CD4-positive, alpha-beta T cell treated with Interleukin-6 for 4 hours (primary cell): Measurements from ENCODE around the gene ZBBX.

Experiments
- DNase-seq: peaks from one replicate; pipeline ENCODE4 v3.0.0-alpha.2; 2020; ENCODE audit warnings: mixed read lengths

ZBBX gene

DNA sequence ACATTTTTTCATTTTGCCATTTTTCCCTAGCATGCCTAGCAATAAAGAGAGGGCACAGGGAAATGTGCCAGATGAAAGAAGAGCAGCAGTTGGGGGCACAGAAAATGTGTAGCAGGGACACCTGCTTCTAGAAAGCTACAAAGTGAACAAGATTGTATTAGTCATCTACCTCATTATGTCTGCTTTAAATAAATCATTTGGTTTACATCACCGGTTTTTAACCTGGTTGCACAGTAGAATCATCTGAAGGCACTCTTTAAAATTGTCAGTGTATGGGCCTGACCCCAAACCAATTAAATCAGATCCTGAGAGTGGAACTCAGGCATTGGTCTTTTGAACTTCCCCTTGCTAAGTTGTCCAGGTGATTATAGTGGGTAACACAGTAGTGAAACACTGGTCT, 73.8 kb downstream of the ZBBX start:
- no peak for DNase-seq

GRCh38 chr3:167305340-167305890, 74.7 kb downstream of the ZBBX start:
- no peak for DNase-seq

DNA sequence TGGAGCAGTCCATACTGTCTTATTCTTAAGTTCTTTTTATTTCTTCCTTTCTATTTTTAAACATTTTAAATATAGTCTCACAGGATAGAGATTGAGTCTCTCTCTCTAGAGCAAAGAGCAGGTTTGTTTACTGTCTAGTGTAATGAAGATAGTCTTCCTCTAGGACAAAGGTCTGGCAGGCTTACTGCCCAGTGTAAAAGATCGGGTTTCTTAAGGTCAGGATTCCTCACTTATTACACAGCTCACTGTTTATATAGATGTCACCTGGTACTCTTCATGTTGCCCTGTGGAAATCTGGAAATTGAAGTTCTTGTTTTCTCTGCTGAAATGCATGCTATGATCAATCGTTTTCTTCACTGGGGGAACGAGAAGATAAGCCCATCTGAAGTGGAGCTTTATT, 76.0 kb downstream of the ZBBX start:
- DNase-seq = no peak

DNA sequence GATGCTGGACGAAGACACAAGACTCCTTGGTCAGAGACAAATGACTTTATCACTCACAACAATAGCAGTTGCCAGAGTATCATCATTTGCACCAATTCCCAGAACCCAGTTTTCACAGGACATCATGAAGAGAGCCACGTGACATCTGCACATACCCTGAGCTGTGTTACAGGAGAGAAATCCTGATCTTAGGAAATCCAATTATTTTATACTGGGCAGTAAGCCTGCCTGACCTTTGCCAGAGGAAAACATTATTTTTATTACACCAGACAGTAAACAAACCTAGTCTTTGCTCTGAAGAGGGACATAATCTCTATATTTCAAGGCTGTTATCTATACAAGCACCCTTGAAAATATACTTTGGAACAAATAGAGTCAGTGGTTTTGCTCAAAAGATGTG, 77.4 kb downstream of the ZBBX start:
- DNase-seq = no peak

GRCh38 chr3:167300207-167300606, 79.9 kb downstream of the ZBBX start:
- DNase-seq = no peak

DNA sequence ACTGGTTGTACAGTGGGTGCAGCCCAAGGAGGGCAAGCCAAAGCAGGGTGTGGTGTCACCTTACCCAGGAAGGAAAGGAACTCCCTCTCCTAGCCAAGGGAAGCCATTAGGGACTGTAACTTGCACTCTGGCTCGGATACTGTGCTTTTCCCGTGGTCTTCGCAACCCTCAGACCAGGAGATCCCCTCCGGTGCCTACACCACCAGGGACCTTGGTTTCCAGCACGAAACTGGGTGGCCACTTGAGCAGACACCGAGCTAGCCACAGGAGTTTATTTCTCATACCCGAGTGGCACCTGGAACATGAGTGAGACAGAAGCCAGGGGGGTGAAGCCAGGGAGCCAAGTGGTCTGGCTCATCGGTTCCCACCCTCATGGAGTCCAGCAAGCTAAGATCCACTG, 90.7 kb downstream of the ZBBX start:
- DNase-seq = no peak

DNA sequence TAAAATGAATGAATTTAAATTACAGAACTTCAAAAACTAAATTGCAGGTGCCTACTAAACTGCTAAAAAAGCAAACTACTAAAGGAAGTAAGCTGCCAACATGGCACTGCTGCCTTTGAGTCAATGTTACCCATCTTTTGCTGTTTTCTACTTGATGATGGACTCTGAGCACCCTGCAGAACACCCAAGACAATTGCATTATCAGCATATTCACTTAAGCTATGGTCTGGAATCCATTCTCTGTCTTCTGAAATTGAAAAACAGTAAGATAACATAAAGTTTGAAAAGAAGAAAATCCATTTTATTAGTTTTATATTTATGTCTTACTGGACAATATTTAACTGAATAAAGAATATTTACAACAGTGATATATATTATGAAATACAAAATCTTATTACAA, 91.4 kb downstream of the ZBBX start:
- no peak for DNase-seq

DNA sequence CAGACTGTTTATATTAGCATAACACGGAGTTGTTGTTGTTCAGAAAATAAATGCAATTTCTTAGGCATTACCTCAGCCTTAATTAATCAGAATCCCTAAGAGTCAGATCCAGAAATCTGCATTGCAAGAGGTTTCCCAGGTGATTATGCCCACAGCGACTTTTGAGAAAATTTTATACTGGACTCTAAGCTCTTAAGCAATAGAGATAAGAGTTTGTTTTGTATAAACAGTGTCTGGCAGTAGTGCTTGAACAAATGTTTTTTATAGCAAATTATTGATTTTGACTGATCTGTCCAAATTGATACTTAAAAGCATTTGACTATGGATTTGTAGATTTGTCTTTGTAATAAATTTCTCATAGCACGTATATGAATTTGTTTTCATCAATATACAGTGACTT, 92.8 kb downstream of the ZBBX start:
- DNase-seq = no peak

- DNase-seq = no peak
Measured at GRCh38 chr3:167274141-167274874, 105.8 kb downstream of the ZBBX start.

GRCh38 chr3:167253037-167253436, 127.1 kb downstream of the ZBBX start:
- DNase-seq = no peak

DNA sequence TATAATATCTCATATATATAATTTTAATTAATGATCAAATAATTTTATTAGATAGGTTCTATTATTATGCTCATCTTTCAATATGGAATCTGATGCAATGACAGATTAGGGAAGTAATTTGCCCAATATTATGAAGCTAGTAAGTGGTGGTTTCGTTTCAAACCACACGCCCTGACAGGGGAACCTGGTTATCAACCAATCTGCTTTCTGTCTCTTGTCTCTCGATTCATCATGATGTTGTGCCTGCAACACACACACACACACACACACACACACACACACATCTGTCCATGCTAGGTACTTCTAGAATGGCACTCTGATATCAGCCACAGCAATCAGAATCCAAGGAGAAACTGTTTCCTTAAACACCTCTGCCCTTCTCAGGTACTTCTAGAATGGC, 128.4 kb downstream of the ZBBX start:
- DNase-seq = no peak

- no peak for DNase-seq
Measured at GRCh38 chr3:167246252-167246651, 133.8 kb downstream of the ZBBX start.

DNA sequence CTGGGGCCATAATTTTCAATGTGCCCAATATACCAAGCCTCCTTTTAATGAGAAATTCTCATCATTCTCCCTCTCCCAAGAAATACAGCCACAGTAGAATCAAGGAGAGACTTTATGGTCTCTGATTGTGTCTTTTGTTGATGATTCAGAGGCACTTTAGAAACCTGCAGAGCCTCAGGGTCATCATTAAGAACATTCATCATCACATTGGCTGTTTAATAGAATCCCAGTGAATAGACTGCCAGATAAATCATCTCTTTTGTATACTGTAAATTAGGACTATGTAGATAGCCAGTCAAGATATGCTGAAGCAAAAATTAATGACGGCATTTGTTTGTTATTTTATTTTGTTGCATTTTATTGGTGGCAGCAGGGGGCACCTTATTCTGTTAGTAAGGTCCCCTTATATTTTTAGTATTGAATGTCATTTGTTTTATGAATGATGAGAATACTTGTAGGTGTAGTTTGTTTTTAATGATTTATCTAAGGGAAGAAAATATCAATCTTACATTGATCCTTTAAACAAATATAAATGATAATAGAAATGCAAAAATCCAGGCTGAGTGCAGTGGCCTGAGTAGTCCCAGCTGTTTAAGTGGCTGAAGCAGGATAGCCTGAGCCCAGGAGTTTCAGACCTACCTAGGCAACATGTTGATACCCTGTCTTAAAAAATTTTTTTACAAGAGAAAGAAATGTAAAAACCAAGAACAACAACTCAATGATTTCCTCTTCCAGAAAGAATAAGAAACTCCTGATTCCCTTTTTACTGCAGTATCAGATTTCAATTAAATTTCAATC, 138.8 kb downstream of the ZBBX start:
- no peak for DNase-seq

DNA sequence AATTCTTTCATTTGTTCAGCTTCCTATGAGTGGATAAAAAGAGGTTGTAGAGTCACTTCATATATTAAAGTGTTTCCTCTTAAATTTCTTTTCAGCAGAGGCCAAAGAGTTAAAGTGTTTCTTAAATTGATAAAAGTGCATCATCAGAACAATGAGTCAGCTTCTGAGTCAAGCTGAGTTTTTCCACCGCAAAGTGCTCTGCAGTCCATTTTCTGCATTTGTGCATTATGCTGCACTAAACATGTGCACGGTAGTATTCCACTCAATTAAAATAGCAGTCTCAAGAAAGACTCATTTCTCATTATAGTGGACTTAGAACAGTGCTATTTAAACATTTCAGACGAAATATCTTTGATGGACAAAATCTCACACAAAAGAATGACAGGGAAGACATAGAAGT, 152.0 kb downstream of the ZBBX start:
- DNase-seq = no peak

DNA sequence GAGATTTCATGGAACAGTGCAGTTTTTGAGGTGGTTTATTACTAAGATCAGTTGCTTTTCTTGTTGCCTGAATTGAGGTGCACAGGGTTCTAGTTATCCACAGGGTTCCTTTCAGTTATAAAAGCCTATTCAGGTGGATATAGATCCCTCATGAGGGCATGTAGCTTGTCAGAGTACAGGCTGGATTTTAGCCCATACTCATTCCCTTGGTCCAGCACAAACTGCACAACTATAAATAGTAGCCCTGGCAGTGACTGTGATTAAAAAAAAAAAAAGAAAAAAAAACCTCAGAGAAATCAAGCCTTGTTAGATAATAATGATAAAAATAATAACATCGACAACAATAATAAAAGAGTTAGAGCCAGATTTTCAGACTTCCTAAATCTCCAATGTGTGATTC, 154.3 kb downstream of the ZBBX start:
- no peak for DNase-seq

- no peak for DNase-seq
Measured at GRCh38 chr3:167209011-167209410, 171.1 kb downstream of the ZBBX start.

DNA sequence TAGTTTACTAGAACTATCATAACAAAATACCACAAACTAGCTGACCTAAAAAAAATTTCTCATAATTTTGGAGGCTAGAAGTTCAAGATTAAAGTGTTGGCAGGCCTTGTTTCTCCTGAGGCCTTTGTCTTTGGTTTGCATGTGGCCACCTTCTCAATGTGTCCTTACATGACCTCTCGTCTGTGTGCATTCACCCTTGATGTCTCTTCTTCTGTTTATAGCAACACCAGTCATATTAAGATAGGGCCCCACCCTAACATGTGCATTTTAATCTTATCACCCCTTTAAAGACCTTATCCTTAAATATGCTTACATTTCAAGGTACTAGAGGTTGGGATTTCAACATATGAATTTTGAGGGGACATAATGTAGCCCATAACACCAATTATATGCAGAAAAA, 177.0 kb downstream of the ZBBX start:
- DNase-seq = no peak

DNA sequence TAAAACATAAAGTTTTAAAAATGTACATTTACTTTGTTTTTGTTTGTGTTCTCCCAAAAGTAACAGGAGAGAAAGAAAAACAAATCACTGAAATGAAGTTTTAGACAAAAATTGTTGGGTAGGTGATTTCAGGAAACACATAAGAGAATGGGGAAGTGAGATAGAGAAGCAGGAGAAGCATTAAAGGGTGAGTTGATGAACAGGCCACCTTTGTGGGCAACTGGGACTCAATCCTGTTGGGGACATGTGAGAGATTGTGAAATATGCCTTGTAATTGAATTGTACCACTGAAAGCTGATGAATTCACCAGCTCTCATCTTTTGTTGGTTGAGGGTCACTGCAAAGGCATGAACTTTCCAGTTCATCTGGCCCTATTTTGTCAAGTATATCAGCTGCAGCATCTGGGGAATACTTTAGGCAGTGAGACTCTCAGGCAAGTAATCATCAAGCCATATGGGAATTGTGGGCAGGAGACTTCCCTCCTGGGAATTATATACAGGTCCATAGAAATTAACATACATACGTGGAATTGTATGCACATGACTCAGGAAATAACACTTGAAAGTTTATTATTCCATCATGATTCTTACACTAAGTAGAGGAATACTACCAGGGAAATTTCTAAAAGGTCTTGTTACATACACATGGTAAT, 181.0 kb downstream of the ZBBX start:
- no peak for DNase-seq
